Measurements from ENCODE around the gene UPK1A.

GRCh38 chr19:35645680-35646511 is 20.4 kb upstream of the UPK1A start:
- TF ChIP-seq CREB1 (IDR thresholded peaks at IDR 0.05; ENCODE audit: low read depth) (no peak), BHLHE40 (IDR thresholded peaks at IDR 0.05; ENCODE audit: borderline replicate concordance in 1 of 2, low read depth in 2 of 2, low read length in 1 of 2) (no peak), CREM (IDR thresholded peaks at IDR 0.05; ENCODE audit: low read depth) (no peak), RFX5 (IDR thresholded peaks at IDR 0.05; ENCODE audit: low read depth, low read length) (no peak), EGR1 (IDR thresholded peaks at IDR 0.05; ENCODE audit: borderline replicate concordance in 1 of 2, low read depth in 2 of 2, low read length in 2 of 2) (no peak), TCF12 (IDR thresholded peaks at IDR 0.05; ENCODE audit: low read depth, low read length) (no peak), FOXM1 (IDR thresholded peaks at IDR 0.05; ENCODE audit: low read depth, low read length) (no peak), CHD2 (IDR thresholded peaks at IDR 0.05; ENCODE audit: borderline replicate concordance, low read depth, low read length) (no peak), EP300 (IDR thresholded peaks at IDR 0.05; ENCODE audit: borderline replicate concordance in 1 of 2, control insufficient read depth in 1 of 2, low read depth in 2 of 2, low read length in 2 of 2) (no peak), NR2C2 (IDR thresholded peaks at IDR 0.05; ENCODE audit: borderline replicate concordance, control insufficient read depth, insufficient read length, low read depth) (no peak), EZH2 (IDR thresholded peaks at IDR 0.05; ENCODE audit: borderline replicate concordance, control insufficient read depth, low read depth, low read length) (no peak), POLR2AphosphoS5 (IDR thresholded peaks at IDR 0.05; ENCODE audit: low read length) (no peak), RELA (IDR thresholded peaks at IDR 0.05; ENCODE audit: borderline replicate concordance, partially characterized antibody) (no peak)
- TF ChIP-seq, protein P1, sequence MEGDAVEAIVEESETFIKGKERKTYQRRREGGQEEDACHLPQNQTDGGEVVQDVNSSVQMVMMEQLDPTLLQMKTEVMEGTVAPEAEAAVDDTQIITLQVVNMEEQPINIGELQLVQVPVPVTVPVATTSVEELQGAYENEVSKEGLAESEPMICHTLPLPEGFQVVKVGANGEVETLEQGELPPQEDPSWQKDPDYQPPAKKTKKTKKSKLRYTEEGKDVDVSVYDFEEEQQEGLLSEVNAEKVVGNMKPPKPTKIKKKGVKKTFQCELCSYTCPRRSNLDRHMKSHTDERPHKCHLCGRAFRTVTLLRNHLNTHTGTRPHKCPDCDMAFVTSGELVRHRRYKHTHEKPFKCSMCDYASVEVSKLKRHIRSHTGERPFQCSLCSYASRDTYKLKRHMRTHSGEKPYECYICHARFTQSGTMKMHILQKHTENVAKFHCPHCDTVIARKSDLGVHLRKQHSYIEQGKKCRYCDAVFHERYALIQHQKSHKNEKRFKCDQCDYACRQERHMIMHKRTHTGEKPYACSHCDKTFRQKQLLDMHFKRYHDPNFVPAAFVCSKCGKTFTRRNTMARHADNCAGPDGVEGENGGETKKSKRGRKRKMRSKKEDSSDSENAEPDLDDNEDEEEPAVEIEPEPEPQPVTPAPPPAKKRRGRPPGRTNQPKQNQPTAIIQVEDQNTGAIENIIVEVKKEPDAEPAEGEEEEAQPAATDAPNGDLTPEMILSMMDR (IDR thresholded peaks at IDR 0.05 in 2 of 3, conservative IDR thresholded peaks at IDR 0.05 in 1 of 3; ENCODE audit: control insufficient read depth in 2 of 3, extremely low read depth in 1 of 3, insufficient read depth in 1 of 3, low read depth in 3 of 3, low read length in 3 of 3) = no peak
